ENCODE data around the gene ARSH.

DNA sequence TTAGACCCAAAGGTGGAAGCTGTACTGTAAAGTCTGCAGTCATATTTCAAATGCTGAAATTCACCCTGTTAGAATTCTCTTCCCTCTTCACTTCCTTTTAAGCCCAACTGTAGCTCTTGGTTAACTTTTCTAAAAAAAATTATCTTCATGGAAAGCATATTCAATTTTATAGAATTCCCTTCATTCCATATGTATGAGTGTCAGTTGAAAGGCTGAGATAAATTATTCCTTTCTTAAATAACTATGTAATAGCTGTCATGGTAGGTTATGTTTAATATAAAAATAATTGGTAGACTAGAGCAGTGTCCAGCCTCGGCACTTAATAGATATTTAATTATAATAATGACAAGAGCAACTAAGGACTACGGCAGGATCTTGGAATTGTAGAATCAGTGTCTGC is 16.8 kb upstream of the ARSH start:
- TF ChIP-seq KDM1A (IDR thresholded peaks at IDR 0.05; ENCODE audit: borderline replicate concordance) (no peak), SUPT20H (IDR thresholded peaks at IDR 0.05; ENCODE audit: borderline replicate concordance, control insufficient read depth, low read depth, low read length) (no peak), SRF (IDR thresholded peaks at IDR 0.05; ENCODE audit: low read depth in 2 of 2, low read length in 2 of 2) (no peak), SP1 (IDR thresholded peaks at IDR 0.05; ENCODE audit: low read depth, low read length) (no peak), BHLHE40 (IDR thresholded peaks at IDR 0.05; ENCODE audit: borderline replicate concordance in 1 of 2, low read depth in 2 of 2, low read length in 1 of 2) (no peak), EZH2 (IDR thresholded peaks at IDR 0.05; ENCODE audit: borderline replicate concordance, control insufficient read depth, low read depth, low read length) (no peak)
